MM.1S (cell line): ENCODE results near the gene DNAJC27.

ENCODE experiments used
- DNase-seq: peaks from one replicate; pipeline ENCODE4 v3.0.0-alpha.2; 2015
- H2AFZ ChIP-seq: fragments of 300-600 bp; sonication (generic); 2 replicates; pipeline ENCODE4 v1.6.0; 2016; ENCODE audit warnings: antibody characterized with exemption, low read length
- H3F3A ChIP-seq: fragments of 300-600 bp; sonication (generic); 2 replicates; pipeline ENCODE4 v1.6.1; 2016; ENCODE audit warnings: mild to moderate bottlenecking, antibody characterized with exemption, low read length, moderate library complexity, mixed read lengths; ENCODE audit not compliant: insufficient read depth
- H3K27ac ChIP-seq: fragments of 300-600 bp; sonication (generic); 2 replicates; pipeline ENCODE4 v1.5.1; 2016; ENCODE audit warnings: mild to moderate bottlenecking, low read length
- H3K27me3 ChIP-seq: fragments of 300-600 bp; sonication (generic); replicated peaks from 2 replicates; pipeline ENCODE4 v1.6.0; 2016; ENCODE audit warnings: low read length; ENCODE audit not compliant: insufficient read depth
- H3K36me3 ChIP-seq: fragments of 300-600 bp; sonication (generic); replicated peaks from 2 replicates; pipeline ENCODE4 v1.6.1; 2016; ENCODE audit warnings: mild to moderate bottlenecking, low read length, mixed read lengths; ENCODE audit not compliant: insufficient read depth
- H3K4me1 ChIP-seq: fragments of 300-600 bp; sonication (generic); 2 replicates; pipeline ENCODE4 v1.6.1; 2016; ENCODE audit warnings: low read length, mixed read lengths
- H3K4me2 ChIP-seq: fragments of 300-600 bp; sonication (generic); 2 replicates; pipeline ENCODE4 v1.6.0; 2016; ENCODE audit warnings: low read depth, low read length
- H3K4me3 ChIP-seq: fragments of 300-600 bp; sonication (generic); 2 replicates; pipeline ENCODE4 v1.5.1; 2016; ENCODE audit warnings: low read length, mixed read lengths
- H3K79me2 ChIP-seq: fragments of 300-600 bp; sonication (generic); 2 replicates; pipeline ENCODE4 v1.6.1; 2016; ENCODE audit warnings: mixed run types, low read length, mixed read lengths
- H3K9ac ChIP-seq: fragments of 300-600 bp; sonication (generic); 2 replicates; pipeline ENCODE4 v1.6.1; 2016; ENCODE audit warnings: low read length, mixed read lengths
- H3K9me2 ChIP-seq: fragments of 300-600 bp; sonication (generic); replicated peaks from 2 replicates; pipeline ENCODE4 v1.6.1; 2016; ENCODE audit warnings: mild to moderate bottlenecking, low read length, mixed read lengths; ENCODE audit not compliant: insufficient read depth
- H3K9me3 ChIP-seq: fragments of 300-600 bp; sonication (generic); replicated peaks from 2 replicates; pipeline ENCODE4 v1.6.1; 2016; ENCODE audit warnings: mild to moderate bottlenecking, low read length, mixed read lengths; ENCODE audit not compliant: insufficient read depth
- H4K20me1 ChIP-seq: fragments of 300-600 bp; sonication (generic); 2 replicates; pipeline ENCODE4 v1.6.1; 2016; ENCODE audit warnings: mild to moderate bottlenecking, low read length, moderate library complexity, mixed read lengths; ENCODE audit not compliant: insufficient read depth
- CTCF ChIP-seq: fragments of 300-600 bp; sonication (generic); IDR thresholded peaks from 2 replicates; pipeline ENCODE4 v1.5.1; 2016; ENCODE audit warnings: antibody characterized with exemption, low read length, mixed read lengths
- EZH2 ChIP-seq: fragments of 300-600 bp; sonication (generic); optimal IDR thresholded peaks from 2 replicates; pipeline ENCODE3; 2017; ENCODE audit warnings: low read depth, mild to moderate bottlenecking, antibody characterized with exemption, low read length, mixed read lengths
- EZH2phosphoT487 ChIP-seq: fragments of 300-600 bp; sonication (generic); IDR thresholded peaks from 2 replicates; pipeline ENCODE4 v1.6.1; 2018; ENCODE audit warnings: antibody characterized with exemption, low read length

Gene DNAJC27

DNA sequence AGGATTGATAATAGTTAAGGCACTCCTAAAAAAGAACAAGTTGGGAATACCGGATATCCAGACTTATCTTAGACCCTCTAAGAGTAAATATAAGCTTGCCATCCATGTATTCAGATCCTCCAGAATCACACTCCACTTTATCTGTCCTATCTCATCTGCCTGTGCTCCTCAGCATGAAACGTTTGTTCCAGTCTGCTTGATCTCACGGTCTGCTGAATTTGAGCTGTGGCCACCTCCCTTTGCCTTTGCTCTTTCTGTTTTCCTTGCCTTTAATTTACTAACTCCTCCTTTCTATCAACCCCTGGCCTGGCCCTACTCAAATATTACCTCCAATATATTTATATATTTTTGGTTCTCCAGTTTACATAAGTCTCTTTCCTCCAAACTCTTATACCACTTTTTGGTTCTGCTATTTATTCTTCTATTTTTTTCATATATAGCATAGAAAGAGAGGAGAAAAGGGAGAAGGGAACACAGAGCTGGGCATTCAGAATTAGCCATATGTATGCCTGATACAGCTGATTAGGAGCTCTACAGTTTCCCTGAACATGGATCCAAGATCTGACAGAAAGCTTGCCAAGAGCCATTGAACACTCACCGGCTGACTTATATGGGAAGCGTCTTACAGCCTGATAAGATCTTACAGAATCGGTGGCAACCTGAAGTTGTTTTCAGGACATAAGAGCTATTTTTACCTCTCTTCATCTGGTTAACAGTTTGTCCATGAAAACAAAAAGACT, 21.8 kb upstream of the DNAJC27 start:
- no peaks in the 10 kb centered on the region for H3K79me2 ChIP-seq
- H3K4me2 ChIP-seq, result no peak overlapping the region
- no peaks in the 10 kb centered on the region for H3F3A ChIP-seq
- H3K27ac ChIP-seq, result no peak overlapping the region
- H3K9ac ChIP-seq, result no peak overlapping the region
- H3K9me2 ChIP-seq, result no peaks in the 10 kb centered on the region
- H3K36me3 ChIP-seq, result no peaks in the 10 kb centered on the region
- H4K20me1 ChIP-seq, result no peaks in the 10 kb centered on the region
- no peaks in the 10 kb centered on the region for H3K27me3 ChIP-seq
- H2AFZ ChIP-seq, result no peak overlapping the region
- DNase-seq, result no peak
- H3K4me3 ChIP-seq, result no peak overlapping the region
- TF ChIP-seq EZH2phosphoT487 (no peak), EZH2 (no peak), CTCF (no peak)
- H3K4me1 ChIP-seq, result no peaks in the 10 kb centered on the region
- no peaks in the 10 kb centered on the region for H3K9me3 ChIP-seq

DNA sequence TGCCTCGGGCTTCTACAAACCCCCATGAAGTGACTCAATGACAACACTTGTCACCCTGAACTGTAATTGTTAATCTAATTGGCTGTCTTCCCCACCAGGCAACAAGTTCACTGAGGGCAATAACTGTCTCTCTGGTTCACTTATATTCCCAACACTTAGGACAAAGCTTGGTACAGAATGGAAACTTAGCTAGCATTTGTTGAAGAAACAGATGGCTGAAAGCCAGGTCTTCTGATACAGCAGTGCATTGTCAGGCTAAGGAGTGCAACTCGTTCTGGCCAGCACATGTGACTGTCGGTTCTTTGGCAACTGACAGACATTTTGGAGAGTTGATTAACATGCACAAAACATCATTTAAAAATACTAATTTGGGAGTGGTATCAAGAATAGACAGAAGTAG, 14.6 kb upstream of the DNAJC27 start:
- no peaks in the 10 kb centered on the region for H4K20me1 ChIP-seq
- no peak overlapping the region for H3K27ac ChIP-seq
- no peaks in the 10 kb centered on the region for H3F3A ChIP-seq
- H3K9me2 ChIP-seq, result no peaks in the 10 kb centered on the region
- no peaks in the 10 kb centered on the region for H3K4me1 ChIP-seq
- H3K9me3 ChIP-seq, result no peaks in the 10 kb centered on the region; the same call in 1 of the 2 replicates
- H3K27me3 ChIP-seq, result no peaks in the 10 kb centered on the region
- no peak overlapping the region for H3K9ac ChIP-seq
- no peak overlapping the region for H3K4me3 ChIP-seq
- no peak overlapping the region for H3K4me2 ChIP-seq
- no peak overlapping the region for H2AFZ ChIP-seq
- no peaks in the 10 kb centered on the region for H3K36me3 ChIP-seq
- no peak for DNase-seq
- TF ChIP-seq EZH2 (no peak), CTCF (no peak), EZH2phosphoT487 (no peak)
- no peaks in the 10 kb centered on the region for H3K79me2 ChIP-seq

DNA sequence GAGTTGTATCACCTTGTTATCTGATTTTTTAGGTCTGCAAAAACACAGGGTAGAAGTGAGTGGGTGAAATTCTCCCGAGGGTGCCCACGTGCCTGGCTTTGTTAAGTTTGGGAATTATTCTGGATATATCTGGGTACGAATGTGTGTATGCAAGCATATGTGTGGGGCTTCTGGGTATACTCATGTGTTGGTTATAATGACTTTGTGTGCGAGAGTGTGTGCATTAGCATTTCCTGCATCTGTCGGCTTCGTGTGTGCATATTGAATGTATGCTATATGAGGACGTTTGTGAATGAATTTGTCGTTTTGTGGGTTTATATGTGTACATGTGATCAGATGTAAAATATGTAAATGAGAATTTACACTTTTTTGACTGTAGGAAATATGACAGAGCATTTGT, 13.8 kb upstream of the DNAJC27 start:
- no peak overlapping the region for H3K4me3 ChIP-seq
- no peak for TF ChIP-seq CTCF
- TF ChIP-seq EZH2phosphoT487, result no peak
- no peak for TF ChIP-seq EZH2
- no peak overlapping the region for H3K4me2 ChIP-seq
- H3F3A ChIP-seq, result no peaks in the 10 kb centered on the region
- H3K79me2 ChIP-seq, result no peaks in the 10 kb centered on the region
- no peak overlapping the region for H2AFZ ChIP-seq
- H3K9me3 ChIP-seq, result no peaks in the 10 kb centered on the region; the same call in 1 of the 2 replicates
- H3K9me2 ChIP-seq, result no peaks in the 10 kb centered on the region
- no peaks in the 10 kb centered on the region for H3K36me3 ChIP-seq
- DNase-seq, result no peak
- H3K27me3 ChIP-seq, result no peaks in the 10 kb centered on the region
- H4K20me1 ChIP-seq, result no peaks in the 10 kb centered on the region
- H3K4me1 ChIP-seq, result no peaks in the 10 kb centered on the region
- H3K9ac ChIP-seq, result no peak overlapping the region
- no peak overlapping the region for H3K27ac ChIP-seq
